ENCODE data around the gene FSTL4.

Gene FSTL4

GRCh38 chr5:133474851-133475590, 137.3 kb downstream of the FSTL4 start:
- DNase-seq: no peak

DNA sequence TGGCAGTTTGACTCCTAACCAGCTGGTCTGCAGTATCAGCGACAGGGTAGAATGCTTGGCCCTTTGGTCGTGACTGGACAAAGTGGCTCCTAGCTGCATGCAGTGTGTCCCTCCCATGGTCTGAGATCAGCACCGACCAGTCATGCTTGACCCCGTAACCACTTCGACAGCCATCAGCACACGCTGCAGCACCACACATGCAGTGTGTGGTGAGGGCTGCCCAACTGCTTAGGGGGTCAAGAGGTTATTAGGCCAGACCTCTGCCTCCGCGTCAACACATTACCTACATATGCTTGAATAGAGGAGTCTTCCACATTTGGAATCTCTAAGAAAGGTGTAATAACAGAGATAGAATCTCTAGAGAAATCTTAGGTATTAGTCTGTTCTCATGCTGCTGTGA, 139.1 kb downstream of the FSTL4 start:
- no peak for DNase-seq

DNA sequence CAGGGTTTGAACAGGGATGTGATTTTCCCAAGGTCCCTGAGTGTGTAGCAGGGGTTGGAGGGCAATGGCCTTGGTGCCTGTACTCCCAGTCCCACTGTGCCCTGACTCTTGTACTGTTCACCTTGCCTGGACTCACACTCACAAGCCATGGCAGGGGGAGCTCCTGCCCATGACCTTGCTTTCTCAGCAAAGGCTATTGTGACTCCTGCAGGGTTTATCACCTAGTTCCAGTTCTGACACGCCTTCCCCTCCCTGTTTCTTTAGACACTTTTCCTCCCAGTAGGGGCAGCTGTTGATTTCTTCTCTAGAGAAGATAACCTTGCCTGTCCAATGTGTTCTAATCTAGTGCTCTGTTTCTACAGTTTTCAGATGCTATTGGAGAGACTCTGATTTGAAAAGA, 139.5 kb downstream of the FSTL4 start:
- DNase-seq: no peak

GRCh38 chr5:133471699-133472098, 140.6 kb downstream of the FSTL4 start:
- no peak for DNase-seq

DNA sequence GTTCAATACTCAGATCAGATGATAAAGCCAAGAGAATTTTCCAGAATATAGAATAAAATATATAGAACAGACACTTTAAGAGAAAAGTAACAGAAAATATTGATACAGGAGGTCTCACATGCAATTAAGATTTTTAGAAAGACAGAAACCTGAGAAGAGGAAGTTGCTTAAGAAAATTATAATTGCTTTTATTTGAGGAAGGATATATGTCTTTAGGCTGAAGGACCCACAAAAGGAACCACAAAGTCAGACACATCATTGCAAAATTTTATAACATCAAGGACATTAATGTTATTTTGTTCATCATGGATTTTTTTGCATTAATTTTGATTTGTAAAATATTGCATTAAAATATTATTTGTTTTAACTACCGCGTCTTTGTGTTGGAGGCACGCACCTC, 141.5 kb downstream of the FSTL4 start:
- no peak for DNase-seq

- DNase-seq: no peak
These were observed 142.5 kb downstream of the FSTL4 start for GRCh38 chr5:133469846-133470245.

- no peak for DNase-seq
These were observed 143.1 kb downstream of the FSTL4 start for GRCh38 chr5:133469252-133469651.

GRCh38 chr5:133468596-133468995, 143.7 kb downstream of the FSTL4 start:
- no peak for DNase-seq

- no peak for DNase-seq
These were observed 144.4 kb downstream of the FSTL4 start for GRCh38 chr5:133467826-133468463.

GRCh38 chr5:133467335-133467779, 145.0 kb downstream of the FSTL4 start:
- DNase-seq: no peak

GRCh38 chr5:133466556-133467334, 145.6 kb downstream of the FSTL4 start:
- no peak for DNase-seq

- DNase-seq: no peak
These were observed 148.3 kb downstream of the FSTL4 start for GRCh38 chr5:133464013-133464412.

DNA sequence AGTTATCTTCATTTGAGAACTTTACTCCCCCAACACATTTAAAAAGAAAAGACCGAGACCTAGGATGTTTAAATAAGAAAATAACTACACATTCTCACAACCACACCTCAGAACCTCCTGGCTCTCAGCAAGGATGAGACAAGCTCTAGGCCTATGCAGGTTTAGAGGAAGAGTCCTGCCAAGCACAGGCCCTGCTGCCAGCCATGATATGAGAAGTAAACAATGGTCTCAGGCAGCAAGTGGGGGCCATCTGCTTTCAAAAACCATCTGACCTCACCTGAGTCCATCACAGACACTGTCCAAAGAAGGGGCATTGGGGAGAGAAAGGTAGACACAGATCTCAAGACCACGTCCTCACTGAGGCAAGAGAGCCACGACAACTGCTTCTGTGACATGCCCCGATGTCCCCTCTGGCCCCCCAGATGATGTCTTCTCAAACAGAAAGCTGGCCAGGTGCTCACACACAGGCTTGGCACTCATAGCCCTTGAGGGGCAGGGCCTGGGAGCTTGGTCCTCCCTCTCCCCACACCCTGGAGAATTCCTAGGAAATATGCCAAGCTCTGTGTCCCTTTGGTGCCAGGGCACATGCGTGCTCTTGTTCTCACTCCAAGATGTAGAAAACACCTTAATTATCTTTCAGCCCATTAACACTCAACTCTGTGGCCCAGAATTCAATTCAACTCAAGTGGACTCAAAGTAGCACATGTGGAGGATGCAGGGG, 150.4 kb downstream of the FSTL4 start:
- DNase-seq: no peak

- DNase-seq: no peak
These were observed 152.1 kb downstream of the FSTL4 start for GRCh38 chr5:133460172-133460758.

DNA sequence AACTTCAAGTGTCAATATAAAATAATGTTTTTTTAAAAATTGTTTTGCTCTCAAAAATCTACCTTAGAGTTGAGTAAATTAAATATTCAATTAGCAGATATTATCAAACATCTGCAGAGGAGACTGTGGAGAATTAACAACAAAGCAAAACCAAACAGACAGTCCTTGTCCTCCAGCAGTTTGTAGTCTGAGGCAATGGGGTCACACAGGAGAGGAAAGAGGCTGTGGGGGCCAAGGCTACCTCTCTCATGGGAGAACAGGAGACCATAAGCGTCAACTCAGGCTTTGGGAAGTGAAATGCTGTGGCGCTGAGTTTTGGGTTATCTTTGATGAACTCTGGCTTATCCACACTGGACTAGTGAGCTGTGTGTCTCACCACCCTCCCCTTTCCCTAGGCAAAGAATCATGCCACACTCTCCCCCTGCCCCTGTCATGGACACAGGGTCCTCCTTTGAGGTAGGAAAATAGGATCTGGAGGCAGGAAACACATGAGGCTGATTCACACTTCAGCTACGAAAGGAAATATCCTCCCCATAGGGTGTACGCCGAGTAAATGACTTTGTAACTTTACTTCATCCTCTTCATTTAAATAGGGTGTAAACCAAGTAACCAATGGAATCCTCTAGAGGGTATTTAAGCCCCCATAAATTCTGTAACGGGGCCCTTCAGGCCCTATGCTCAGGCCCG, 152.7 kb downstream of the FSTL4 start:
- DNase-seq: no peak

DNA sequence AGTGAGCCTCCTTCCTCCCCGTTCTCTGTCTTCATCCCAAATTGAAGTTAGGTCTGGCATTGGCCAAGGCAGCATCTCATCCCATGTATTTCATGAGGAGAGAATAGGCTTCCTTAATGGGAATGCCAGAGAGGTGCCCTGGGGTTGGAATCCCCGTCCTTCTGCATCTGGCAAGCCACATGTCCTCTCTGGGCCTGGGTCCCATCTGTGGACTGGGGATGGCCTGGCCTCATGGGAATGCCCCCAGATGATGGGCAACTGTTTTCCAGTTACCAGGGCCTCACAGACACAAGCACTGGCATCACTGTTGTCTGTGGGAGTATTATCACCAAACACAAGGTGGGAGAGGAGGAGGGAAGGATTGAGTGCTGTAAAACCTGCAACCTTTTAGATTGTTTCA, 153.9 kb downstream of the FSTL4 start:
- DNase-seq: no peak

DNA sequence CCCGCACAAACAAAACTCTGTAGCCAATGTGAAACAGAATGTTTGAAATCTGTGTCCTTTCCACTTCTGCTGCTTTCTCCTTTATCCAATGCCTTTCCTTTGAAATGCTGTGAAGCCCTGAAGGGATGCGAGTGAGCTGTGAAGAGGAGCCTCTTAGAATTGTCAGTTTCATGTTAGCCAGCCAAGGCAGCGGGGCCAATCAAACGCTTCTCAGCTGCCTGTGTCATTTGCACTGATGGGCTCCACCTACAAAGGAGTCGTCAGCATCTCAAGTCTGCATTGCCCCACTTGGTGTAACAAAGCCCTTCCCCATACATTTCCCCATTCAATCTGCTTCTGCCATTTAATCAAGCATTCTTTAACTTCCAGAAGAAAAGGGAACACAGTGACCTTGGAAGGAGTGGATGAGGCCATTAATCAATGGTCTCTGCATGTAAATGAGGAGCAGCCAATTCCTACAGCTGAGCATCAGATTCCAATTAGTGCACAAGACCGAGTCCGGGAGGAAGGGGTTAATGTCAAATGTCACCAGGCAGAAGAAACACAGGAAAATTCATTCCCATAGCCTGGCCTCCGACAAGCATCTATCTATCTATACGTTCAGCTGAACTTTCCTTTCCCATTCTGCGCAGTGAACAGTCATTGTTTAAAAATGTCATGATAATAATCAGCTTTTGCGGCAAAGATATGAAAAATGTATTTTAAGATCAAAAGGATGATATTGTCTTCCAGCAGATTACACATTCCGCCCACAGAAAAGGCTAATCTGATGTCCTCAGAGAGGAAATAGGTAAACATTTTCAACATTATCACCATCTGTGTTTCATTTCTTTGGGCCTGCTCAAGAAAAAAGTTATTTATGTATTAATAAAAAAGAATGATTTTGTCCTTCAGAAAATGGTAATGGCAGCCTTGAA, 154.6 kb downstream of the FSTL4 start:
- DNase-seq: no peak

GRCh38 chr5:133456933-133457402, 155.4 kb downstream of the FSTL4 start:
- no peak for DNase-seq

DNA sequence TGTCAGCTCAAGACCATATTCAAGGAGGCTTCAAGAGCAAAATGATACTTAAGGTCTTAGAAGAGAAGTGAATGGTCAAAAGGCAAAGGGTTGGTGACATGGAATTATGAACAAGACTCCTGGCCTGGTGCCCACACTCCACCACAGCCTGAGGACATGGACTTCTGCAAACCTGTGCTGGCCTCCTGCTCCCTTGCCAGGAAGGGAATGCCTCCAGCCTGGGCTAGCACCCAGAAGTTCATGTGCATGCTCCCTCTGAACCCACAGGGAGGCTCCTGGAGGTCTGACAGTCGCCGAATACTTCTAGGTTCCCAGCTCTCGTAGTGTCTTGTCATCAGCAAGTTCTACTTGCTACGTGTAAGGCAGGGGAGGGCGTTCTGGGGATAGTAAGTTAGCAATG, 156.7 kb downstream of the FSTL4 start:
- no peak for DNase-seq

DNA sequence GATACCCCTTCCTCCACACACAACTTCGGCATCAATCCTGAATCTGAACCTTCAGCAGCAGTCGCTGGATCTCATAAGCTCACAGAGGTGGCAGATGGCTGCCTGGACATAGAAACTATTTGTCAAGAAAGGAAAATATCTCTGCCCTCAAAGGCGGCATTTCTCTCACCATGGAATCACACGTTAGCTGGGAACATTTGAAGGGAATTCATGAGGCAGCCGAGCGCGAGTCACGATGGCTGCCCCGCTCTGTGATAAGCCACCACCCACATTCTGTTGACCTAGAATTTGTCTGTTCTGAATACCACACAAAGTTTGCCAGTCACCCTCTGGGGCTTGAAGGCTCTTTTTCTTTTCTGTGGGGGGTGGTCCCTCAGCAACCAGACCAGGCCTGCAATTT, 157.9 kb downstream of the FSTL4 start:
- DNase-seq: no peak

- DNase-seq: no peak
These were observed 158.5 kb downstream of the FSTL4 start for GRCh38 chr5:133453831-133454230.
